Fibroblast of lung (primary cell): Measurements from ENCODE around the gene APCDD1L.

Experiments used
- EZH2 ChIP-seq: IDR thresholded peaks from 2 replicates; pipeline ENCODE4 v1.5.1; 2012; ENCODE audit warnings: low read length, control low read depth, mild to moderate bottlenecking; ENCODE audit errors: missing control alignments
- TF ChIP-seq, protein P1 (sequence below), 2 donors: IDR thresholded peaks in 1 of 2; conservative IDR thresholded peaks in 1 of 2; 1 replicate in 1 of 2; 2 replicates in 1 of 2; pipeline ENCODE4 v1.5.1; 2011 to 2012; ENCODE audit warnings: low read length in 2 of 2, control low read depth in 1 of 2, inconsistent platforms in 1 of 2, low read depth in 1 of 2, mild to moderate bottlenecking in 1 of 2

DNA sequence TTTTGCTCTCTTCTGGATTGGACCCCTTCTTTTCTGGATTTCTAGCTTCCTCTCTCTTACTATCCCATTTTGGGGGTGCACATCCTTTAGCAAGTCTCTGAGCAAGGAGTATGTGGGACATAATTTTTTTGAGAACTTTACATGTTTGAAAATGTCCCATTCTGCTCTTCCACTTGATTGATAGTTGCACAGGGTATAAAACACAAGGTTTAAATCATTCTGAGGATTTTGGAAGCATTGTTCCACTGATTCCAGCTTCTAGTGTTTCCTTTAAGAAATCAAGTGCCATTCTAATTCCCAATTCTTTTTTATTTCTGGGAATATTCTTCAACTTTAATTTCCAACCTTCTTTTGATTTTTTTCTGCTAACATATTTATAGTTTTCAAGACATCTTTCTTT, 60.7 kb downstream of the APCDD1L start:
- TF ChIP-seq, protein P1, sequence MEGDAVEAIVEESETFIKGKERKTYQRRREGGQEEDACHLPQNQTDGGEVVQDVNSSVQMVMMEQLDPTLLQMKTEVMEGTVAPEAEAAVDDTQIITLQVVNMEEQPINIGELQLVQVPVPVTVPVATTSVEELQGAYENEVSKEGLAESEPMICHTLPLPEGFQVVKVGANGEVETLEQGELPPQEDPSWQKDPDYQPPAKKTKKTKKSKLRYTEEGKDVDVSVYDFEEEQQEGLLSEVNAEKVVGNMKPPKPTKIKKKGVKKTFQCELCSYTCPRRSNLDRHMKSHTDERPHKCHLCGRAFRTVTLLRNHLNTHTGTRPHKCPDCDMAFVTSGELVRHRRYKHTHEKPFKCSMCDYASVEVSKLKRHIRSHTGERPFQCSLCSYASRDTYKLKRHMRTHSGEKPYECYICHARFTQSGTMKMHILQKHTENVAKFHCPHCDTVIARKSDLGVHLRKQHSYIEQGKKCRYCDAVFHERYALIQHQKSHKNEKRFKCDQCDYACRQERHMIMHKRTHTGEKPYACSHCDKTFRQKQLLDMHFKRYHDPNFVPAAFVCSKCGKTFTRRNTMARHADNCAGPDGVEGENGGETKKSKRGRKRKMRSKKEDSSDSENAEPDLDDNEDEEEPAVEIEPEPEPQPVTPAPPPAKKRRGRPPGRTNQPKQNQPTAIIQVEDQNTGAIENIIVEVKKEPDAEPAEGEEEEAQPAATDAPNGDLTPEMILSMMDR (conservative IDR thresholded peaks at IDR 0.05 in 1 of 2, IDR thresholded peaks at IDR 0.05 in 1 of 2; ENCODE audit: low read depth in 1 of 2, low read length in 2 of 2), result no peak
- TF ChIP-seq EZH2, result no peak
